GM20431 (cell line): Measurements from ENCODE around the gene NFYC.
"Not testable (repeated sequence)": the region's sequence is repeated elsewhere in the genome, so short reads cannot be mapped to it uniquely, and the experiment has no call there.

Source experiments
- in situ Hi-C: fragments of 300-500 bp; cut with MseI, MboI; formaldehyde crosslinking; loops from one replicate; pipeline ENCODE4 v1.15.0; 2020; ENCODE audit warnings: low sequenced_read_pairs; ENCODE audit not compliant: unreplicated experiment

NFYC gene

DNA sequence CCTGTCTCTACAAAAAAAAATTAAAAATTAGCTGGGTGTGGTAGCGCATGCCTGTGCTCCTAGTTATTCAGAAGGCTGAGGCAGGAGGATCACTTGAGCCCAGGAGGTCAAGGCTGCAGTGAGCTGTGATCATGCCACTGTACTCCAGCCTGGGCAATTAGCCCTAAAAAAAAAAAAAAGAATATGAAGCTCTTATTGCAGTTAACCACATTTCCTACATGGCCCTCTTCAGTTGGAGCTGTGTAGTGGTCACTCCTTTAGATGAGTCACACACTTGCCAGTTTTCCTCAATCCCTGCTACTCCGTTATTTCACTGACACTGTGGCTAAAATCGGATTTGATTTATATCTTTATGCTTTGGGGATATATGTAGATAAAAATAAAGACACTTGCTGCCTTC is 11.8 kb downstream of the NFYC start:
- in situ Hi-C loops = no loop called here

DNA sequence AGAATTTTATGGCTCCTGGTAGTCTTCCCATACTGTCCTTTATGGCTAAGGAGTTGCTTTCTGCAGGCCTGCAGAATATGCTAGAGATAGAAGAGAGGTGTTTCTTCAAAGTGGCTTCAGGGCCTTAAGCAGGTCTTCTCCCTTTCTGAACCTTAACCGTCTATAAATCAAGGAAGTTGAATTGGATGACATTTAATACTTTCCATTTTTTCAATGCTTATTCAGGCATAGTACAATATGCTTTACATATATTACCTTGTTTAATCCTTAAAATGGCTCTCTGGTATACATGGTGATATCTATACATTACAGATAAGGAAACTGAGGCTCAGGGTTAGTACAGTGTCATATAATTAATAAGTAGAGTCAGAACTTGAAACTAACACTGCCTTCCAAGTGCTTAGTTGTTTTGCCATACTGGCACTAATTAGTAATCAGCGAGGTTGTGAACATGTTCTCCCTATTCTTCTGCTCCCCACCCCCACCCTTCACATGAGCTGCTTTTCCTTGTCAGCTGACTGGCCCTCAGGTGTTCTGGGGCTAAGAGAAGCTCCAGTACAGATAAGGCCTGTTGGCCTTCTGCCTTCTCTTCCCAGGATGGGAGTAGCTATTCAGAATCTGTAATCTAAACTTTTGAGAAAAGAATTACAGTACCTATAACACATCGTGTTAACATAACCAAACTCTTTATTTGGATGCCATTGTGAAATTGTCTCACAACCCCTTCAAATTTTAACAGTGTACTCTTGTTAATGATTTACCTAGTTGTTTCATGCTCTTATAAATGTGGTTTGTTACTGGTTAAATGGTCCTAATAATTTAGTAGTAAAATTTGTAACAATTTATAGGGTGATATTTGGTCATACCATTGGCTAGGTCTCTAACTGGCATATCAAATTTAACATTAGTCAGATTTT is 13.6 kb downstream of the NFYC start:
- in situ Hi-C loops = no loop called here

DNA sequence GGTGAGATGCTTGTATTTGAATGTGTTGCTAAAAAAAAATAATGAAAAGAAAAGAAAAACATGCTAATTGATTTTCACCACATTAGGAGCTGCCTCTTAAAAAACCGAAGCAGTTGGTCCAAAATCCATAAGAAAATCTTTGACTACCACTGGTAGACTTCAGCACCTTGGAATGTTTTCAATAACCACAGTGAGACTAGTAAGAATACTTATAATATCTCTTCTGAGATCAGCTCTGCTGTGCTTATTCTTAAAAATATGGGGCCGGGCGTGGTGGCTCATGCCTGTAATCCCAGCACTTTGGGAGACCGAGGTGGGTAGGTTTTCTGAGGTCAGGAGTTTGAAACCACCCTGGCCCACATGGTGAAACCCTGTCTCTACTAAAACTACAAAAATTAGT is 15.1 kb downstream of the NFYC start:
- in situ Hi-C loops = no loop called here

DNA sequence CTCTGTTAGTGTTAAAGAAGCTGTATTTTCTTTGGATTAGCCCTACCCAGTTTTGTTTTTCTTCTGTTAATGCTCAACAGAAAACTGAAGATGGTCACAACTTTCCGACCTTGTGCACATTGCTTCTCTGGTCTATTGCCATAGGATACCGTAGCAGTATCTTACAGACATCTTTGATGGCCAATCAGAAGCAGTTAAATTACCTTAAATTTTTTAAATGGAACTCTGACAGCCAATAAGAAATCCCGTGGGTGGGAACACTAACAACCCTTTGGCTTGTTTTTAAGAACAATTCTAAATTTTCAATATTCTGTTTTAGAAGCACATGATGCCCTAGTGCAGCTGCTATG is 17.2 kb downstream of the NFYC start:
- in situ Hi-C loops = no loop called here

DNA sequence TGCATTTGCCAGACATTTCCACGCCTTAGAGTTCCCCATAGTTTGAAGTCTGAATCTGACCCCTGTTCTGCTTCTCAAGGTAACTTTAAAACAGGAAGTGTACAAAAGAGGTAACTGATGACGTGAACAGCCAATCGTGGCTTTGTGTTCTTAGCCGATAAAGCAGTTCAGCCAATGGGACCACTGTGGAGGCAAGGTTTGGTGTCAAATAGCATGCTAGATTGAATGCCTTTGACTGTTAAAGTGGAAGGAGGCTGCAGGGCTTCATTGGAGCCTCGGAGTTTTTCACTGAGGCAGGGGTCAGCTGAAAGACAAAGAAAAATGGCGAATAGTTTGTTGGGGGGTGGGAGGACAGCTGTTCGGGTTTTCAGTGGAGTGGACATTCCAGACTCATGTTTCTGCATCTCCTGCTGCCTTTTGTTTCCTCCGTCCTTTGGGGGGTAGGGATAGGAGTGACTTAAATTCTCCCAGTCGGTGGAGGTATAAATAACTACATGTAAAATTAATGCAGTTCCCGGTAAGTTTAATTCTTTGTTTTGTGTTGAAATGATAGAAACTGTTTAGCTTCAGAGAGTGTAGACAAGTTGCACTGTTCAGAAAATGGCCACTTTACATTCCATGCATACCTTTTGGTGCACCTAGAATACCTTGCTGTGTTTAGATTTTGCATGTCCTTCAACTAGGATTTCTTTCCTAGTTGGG is 17.7 kb downstream of the NFYC start:
- in situ Hi-C loops = no loop called here

DNA sequence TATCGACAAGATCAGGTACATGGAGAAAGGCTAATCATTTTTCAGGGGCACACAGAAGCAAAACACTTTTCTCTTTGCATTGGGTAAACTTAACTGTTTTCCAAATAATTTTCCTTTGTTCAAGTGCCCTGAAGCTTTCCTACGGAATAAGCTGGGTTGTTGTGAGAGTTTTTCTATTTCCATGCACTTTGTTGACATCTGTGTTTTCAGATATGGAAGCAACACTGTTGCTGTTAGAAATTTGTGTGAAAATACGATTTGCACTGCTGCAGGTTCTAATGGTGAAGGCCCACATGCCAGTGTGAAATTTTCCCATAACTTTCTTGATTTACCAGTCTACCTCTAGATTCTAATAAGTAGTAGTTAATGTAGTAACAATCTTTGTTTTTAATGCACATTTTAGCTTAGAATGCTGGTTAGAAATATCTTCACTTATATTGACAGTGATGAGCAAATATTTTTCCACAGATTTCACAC is 18.3 kb downstream of the NFYC start:
- in situ Hi-C loops = no loop called here

DNA sequence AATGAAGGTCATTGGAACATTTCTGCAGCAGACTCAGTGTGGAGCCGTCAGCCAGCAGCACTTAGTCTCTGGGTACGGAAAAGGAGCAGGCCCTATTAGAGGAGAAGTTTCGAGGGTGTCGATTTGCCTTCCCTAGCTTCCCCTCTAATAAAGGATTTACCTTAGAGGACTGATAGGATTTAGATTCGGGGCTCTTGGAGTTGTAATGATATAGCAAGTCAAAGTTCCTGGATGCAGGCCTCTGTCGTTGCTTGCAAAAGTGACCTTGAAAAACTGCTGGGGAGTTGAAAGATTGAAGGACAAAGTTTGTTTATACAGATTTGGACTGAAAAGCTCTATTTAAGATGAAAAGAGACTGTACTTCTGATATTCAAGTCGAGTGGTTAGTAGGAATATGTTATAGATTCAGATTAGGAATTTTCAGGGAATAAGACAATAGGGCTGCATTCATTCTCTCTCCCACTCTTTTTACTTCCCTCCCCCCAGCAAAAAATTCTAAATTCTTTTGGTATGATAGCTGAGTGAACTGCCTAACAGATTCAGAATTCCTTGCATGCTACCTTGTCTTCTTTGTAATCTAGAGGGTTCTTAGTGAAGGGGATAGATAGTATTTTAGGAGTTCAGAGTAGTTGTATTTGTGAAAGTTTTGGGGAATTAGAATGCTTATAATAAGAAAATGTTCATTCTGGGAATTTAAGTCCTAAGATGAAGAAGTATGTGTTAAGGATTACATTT is 19.2 kb downstream of the NFYC start:
- in situ Hi-C loops = no loop called here

DNA sequence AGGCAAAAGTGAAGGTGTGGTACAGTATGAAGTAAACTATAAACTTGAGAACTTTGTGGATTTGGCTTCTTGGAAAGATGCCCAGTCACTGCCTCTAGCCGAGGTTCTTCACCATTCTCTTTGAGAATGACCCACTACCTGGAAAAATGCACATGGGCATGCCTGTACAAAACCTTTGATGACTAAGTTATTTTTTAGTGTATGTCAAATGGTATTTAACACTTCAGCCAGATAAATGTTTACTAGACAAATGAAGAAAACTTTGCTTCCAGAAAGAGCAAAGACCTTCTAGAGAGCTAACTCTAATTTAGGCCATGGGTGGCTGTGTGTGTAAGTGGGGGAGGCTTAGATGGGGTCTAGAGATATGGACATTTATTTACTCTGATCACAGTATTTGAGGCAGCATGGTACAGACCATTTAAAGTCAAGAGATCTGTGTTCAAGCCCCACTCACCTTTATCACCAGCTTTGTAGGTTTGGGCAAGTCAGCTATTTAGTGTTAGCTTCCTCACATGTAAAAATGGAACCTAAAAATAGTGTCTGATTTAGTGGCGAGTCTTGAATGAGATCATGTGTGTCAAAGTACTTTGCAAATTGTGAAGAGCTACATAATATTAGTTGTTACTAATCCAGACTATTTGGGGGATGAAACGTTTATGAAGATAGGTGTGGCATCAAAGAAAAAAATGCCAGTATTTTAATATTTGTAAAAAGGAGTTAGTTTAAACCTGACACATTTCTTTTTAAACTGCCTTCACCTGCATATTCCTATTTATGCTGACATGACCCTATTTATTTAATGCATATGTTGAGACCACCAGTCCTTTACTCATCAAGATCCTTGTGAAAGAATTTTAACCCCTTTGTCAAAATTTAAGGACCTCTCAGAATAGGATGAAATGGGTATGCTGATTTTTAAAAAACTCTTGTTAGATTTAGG is 20.2 kb downstream of the NFYC start:
- in situ Hi-C loops = no loop called here

DNA sequence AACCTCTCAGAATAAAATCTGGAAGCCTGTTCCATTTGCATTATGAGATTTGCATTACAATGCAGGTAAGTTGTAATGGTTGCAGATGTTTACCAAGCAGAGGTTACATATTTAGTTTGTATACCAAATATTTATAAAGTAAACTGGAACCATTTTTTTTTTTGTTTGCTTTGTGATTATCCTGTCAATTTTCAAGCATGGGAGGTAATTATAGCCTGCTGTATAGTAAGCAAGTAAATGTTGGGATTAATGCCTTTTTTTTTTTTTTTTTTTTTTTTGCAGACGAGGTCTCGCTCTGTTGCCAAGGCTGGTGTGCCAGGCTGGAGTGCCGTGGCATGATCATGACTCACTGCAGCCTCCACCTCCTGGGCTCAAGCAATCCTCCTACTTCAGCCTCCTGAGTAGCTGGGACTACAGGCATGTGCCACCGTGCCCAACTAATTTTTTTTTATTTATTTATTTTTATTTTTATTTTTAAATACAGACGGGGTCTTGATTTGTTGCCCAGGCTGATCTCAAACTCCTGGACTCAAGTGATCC is 21.0 kb downstream of the NFYC start:
- in situ Hi-C loops = no loop called here

DNA sequence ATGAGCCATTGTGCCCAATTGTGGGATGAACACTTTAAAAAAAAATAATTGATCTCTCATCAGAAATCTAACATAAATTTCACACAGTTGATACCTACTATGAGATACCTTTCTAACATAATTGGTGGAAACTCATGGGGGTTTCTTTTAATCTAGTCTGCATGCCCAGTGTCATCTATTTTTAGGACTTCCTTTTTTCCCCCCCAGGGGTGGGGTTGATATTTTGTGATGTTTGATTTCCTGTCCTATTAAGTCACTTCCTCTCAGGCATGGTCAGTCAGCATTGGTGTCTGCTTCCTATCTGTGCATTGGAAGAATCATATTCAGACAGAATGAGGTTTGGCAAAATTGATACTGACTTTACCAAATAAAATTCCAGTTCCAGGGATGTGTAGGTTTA is 21.5 kb downstream of the NFYC start:
- in situ Hi-C loops = no loop called here

DNA sequence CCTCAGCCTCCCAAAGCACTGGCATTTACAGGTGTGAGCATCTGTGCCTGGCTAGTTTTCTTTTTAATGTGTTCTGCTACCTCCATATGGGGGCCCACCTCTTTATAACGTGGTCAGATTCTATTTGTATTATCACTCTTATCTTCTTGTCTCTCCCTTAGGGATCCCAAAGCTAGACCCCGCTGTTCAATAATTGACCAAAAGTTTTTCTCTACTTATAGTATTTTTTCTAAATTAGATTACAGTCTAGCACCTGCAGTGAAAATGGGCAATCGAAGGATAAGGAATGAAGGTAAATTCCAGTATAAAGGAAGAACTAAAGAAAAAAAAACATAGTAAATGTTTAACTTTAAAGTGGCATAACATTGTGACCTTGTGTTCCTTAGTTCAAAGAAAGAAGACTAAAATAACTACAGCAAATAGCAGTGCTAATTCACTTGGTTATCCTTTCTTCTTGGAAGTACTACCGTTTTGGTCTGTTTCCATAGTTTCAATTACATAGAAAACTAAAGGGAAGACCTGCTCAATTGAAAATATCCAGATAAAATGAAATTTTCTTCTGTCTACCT is 24.1 kb downstream of the NFYC start:
- in situ Hi-C loops = no loop called here

DNA sequence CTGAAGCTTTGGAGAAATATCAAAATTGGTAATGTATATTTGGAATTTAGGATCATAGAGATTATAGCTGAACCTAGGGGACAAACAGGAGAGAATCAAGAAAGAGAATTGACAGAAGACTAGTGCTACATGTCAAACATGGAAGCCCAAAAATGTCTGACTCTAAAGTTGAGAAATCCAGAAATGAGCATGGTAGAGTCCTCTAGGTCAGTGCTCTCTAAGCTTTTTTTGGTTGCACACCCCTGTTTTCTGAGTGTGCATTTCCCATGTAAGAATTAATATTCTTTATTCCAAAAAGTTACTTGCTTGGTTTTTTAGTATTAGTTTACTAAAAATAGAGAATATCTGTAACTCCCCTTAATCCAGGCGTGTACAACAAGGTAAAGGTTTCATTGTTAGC is 25.6 kb downstream of the NFYC start:
- in situ Hi-C loops = no loop called here

DNA sequence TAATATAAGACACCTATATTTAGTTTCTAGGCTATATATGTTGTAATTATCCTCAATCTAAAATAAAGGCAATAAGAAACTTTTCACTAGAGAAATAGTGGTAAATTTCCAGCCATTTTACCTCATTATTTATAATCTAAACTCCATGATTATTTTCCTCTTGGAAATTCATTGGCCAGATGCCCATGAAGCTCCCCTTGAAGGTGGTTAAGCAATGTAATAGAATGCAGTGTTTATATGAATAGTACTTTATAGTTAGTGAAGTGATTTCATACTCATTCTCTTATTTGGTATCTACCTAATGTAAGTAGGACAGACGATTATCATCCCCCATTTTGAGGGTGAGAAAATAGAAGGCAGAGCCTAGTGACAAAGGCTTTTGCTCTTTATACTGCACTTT is 26.5 kb downstream of the NFYC start:
- in situ Hi-C loops = no loop called here

DNA sequence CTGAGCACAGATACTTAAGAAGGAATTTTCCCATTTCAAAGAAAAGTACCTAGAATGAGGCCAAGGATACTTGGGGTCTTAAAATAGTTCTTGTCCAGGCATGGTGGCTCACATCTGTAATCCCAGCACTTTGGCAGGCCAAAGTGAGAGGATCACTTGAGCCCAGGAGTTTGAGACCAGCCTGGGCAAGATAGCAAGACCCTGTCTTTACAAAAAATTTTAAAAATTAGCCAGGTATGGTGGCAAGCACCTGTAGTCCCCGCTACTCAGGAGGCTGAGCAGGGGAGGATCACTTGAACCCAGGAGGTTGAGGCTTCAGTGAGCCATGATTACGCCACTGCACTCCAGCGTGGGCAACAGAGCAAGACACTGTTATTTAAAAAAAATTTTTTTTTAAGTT is 29.0 kb downstream of the NFYC start:
- in situ Hi-C loops = no loop called here

DNA sequence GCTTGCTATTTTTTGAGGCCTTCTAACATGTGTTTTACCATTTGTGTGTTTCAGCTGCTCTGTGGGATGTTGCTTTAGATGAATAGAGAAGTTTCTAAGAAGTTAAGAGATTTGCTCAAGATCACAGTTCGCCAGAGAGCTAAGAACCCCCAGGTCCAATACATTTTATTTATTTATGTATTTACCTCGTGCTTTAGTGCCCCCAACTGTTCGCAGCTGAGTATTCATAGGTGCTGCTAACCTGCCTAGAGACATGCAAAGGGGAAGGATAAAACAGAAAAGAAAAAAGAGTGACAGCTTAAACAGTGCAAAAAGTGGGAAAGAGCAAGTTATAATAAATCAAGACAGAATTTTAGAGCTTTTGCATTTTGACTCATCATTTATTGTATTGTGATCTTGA is 31.1 kb downstream of the NFYC start:
- in situ Hi-C loops = no loop called here

DNA sequence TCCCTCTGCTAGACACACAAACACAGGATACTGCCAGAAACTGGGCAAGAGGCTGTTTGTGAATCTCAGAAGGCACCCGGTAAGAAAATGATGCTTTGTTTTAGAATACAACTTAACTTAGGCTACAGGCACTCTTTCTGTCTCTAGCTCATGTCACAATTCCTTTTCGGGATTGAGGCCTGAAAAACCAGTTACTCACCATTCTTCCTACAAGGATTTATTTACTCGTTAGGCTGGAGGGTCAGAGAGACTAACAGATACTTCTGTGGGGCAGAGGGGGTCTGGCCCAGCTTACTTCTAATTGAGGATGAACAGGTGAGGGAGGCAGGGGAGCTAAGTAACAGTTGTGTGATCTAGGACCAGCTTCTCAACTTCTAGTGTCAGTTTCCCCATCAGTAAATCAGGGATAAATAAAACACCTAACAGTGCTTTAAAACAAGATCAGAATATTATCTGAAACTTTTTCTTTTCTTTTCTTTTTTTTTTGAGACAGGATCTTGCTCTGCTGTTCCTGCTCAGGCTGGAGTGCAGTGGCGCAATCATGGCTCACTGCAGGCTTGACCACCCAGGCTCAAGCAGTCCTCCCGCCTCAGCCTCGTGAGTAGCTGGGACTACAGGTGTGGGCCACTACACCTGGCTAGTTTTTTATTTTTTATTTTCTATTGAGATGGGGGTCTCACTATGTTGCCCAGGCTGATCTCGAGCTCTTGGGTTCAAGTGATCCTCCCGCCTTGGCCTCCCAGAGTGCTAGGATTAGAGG is 31.9 kb downstream of the NFYC start:
- in situ Hi-C loops = no loop called here

DNA sequence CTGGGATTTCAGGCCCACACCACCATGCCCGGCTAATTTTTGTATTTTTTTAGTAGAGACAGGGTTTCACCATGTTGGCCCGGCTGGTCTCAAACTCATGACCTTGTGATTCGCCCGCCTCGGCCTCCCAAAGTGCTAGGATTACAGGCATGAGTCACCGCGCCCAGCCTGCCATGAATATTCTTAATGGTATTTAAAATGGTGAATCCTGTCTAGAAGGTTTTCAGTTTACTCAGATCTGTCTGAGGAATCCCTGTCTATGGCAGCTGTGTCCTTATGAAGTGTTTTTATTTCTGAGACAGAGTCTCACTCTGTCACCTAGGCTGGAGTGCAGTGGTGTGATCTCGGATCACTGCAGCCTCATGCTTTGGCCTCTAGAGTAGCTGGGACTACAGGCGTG is 36.2 kb downstream of the NFYC start:
- in situ Hi-C loops = not testable (repeated sequence)

DNA sequence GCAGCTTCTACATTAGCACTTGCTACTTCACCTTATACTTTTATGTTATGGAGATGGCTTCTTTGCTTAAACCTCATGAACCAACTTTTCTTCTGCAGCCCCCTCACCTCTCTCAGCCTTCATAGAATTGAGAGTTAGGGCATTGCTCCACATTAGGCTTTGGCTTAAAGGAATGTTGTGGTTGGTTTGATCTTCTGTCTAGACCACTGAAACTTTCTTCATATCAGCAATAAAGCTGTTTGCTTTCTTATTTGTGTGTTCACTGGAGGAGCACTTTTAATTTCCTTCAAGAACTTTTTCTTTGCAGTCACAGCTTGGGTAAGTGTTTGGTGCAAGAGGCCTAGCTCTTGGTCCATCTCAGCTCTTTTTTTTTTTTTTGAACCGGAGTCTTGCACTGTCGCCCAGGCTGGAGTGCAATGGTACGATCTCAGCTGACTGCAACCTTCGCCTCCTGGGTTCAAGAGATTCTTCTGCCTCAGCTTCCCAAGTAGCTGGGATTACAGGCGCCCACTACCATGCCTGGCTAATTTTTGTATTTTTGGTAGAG is 37.9 kb downstream of the NFYC start:
- in situ Hi-C loops = not testable (repeated sequence)
